Measurements from ENCODE around the gene ATP4A. TPM values are rescaled to one million over a fixed set of nuclear protein-coding genes. Genes with fewer than 3 reads are reported as not detected.
A peak's percentile ranks its signal among the peaks of the same experiment; 100 is the strongest.

ATP4A gene
- total and polyA plus RNA-seq, 9 of the 15 experiments (the other 6 are each of a cell fraction or from before 2014, with no cell fraction given): 0.15 TPM; not detected in 8

GRCh38 chr19:35612559-35613321, 49.3 kb upstream of the ATP4A start, which contains the start of gene HAUS5 (continued):
- TF ChIP-seq ZNF561 (CRISPR knock-in tag; conservative IDR thresholded peaks at IDR 0.05) (no peak), TEAD4 (IDR thresholded peaks at IDR 0.05; ENCODE audit: low read length) (no peak), TEAD4 (CRISPR knock-in tag; IDR thresholded peaks at IDR 0.05; ENCODE audit: borderline replicate concordance) (no peak), PBX2 (CRISPR knock-in tag; IDR thresholded peaks at IDR 0.05; ENCODE audit: low read depth) (no peak), PBX2 (tag; conservative IDR thresholded peaks at IDR 0.05; ENCODE audit: low read depth) (no peak), ZNF696 (CRISPR knock-in tag; conservative IDR thresholded peaks at IDR 0.05) (no peak), SIN3A (IDR thresholded peaks at IDR 0.05; ENCODE audit: borderline replicate concordance in 2 of 2, control insufficient read depth in 1 of 2, low read depth in 2 of 2, low read length in 2 of 2) (peak; percentile 76 to 89; a peak in 2 of 4 replicates), THAP12 (CRISPR knock-in tag; IDR thresholded peaks at IDR 0.05) (peak; percentile 88), DIDO1 (tag; IDR thresholded peaks at IDR 0.05; ENCODE audit: low read depth) (no peak), PTTG1 (tag; IDR thresholded peaks at IDR 0.05; ENCODE audit: low read depth) (no peak), IRF9 (tag; IDR thresholded peaks at IDR 0.05) (no peak), ARID4B (CRISPR knock-in tag; IDR thresholded peaks at IDR 0.05) (peak; percentile 88), GATA2 (CRISPR knock-in tag; IDR thresholded peaks at IDR 0.05) (no peak), MBD1 (CRISPR knock-in tag; IDR thresholded peaks at IDR 0.05) (no peak)

Data from K562 (cell line).